SK-N-SH (cell line): Measurements from ENCODE around the gene C12orf75. TPM values are rescaled to one million over a fixed set of nuclear protein-coding genes. Genes with fewer than 3 reads are reported as not detected.

Source experiments
- CTCF ChIA-PET: fragments of 300-600, 350-600 bp; formaldehyde crosslinking; extraction: SDS; loops from one replicate; lab custom pipeline; 2021; lab: Yijun Ruan, JAX
- POLR2A ChIA-PET: fragments of 350-600 bp; sonication (Branson Sonifier 250); formaldehyde crosslinking; extraction: SDS; loops from one replicate; lab custom pipeline; 2020; ENCODE audit warnings: antibody characterized with exemption, inconsistent platforms; lab: Yijun Ruan, JAX
- DNase-seq: peaks from one replicate; pipeline ENCODE4 v3.0.0; 2012
- H2AFZ ChIP-seq: fragments of 200-600 bp; sonication (generic); 2 replicates; pipeline ENCODE4 v1.8.1; 2016; ENCODE audit warnings: antibody characterized with exemption, mild to moderate bottlenecking, low read depth
- H3F3A ChIP-seq: fragments of 200-600 bp; sonication (generic); replicated peaks from 2 replicates; pipeline ENCODE3; 2016; ENCODE audit warnings: antibody characterized with exemption, mild to moderate bottlenecking; ENCODE audit not compliant: insufficient read depth
- H3K27ac ChIP-seq, 2 experiments: fragments of 200-500 bp in 1 of 2; fragments of 200-600 bp in 1 of 2; sonication (Bioruptor generic) in 1 of 2; sonication (generic), shearing (Covaris generic) in 1 of 2; 2 replicates each; pipeline versions ENCODE4 v1.5.1 to v1.6.1; 2014 to 2016; ENCODE audit warnings: low read depth in 2 of 2, inconsistent platforms in 1 of 2, low read length in 1 of 2, mild to moderate bottlenecking in 1 of 2, mixed read lengths in 1 of 2
- H3K27me3 ChIP-seq: fragments of 200-600 bp; sonication (generic), shearing (Covaris generic); 2 replicates; pipeline ENCODE4 v1.6.1; 2016; ENCODE audit warnings: mixed run types; ENCODE audit not compliant: insufficient read depth
- H3K36me3 ChIP-seq, 2 experiments: fragments of 200-500 bp in 1 of 2; fragments of 200-600 bp in 1 of 2; sonication (Bioruptor generic) in 1 of 2; sonication (generic) in 1 of 2; replicated peaks in 1 of 2; 2 replicates each; pipeline versions ENCODE3 to v1.5.1; 2014 to 2016; ENCODE audit warnings: low read length in 1 of 2, mild to moderate bottlenecking in 1 of 2; ENCODE audit not compliant: insufficient read depth in 2 of 2, control insufficient read depth in 1 of 2
- H3K4me1 ChIP-seq, 2 experiments: fragments of 200-500 bp in 1 of 2; fragments of 200-600 bp in 1 of 2; sonication (Bioruptor generic) in 1 of 2; sonication (generic), shearing (Covaris generic) in 1 of 2; 2 replicates each; pipeline versions ENCODE4 v1.5.1 to v1.6.1; 2014 to 2016; ENCODE audit warnings: low read depth in 1 of 2, low read length in 1 of 2, mixed run types in 1 of 2; ENCODE audit not compliant: insufficient read depth in 2 of 2, control insufficient read depth in 1 of 2
- H3K4me2 ChIP-seq: fragments of 200-600 bp; sonication (generic), shearing (Covaris generic); 2 replicates; pipeline ENCODE4 v1.6.1; 2017; ENCODE audit warnings: mixed run types
- H3K4me3 ChIP-seq, 2 experiments: fragments of 200-500 bp in 1 of 2; fragments of 200-600 bp in 1 of 2; sonication (Bioruptor generic) in 1 of 2; sonication (generic), shearing (Covaris generic) in 1 of 2; 2 replicates each; pipeline versions ENCODE4 v1.5.1 to v1.8.1; 2014 to 2016; ENCODE audit warnings: low read depth in 2 of 2, inconsistent platforms in 1 of 2, low read length in 1 of 2, mild to moderate bottlenecking in 1 of 2, mixed read lengths in 1 of 2, moderate library complexity in 1 of 2
- H3K79me2 ChIP-seq: fragments of 200-600 bp; sonication (generic); 2 replicates; pipeline ENCODE4 v1.8.1; 2017; ENCODE audit warnings: mild to moderate bottlenecking; ENCODE audit not compliant: insufficient read depth
- H3K9ac ChIP-seq: fragments of 200-600 bp; sonication (generic); 2 replicates; pipeline ENCODE4 v1.6.1; 2017; ENCODE audit warnings: mixed run types
- H3K9me2 ChIP-seq: fragments of 200-600 bp; sonication (generic); 2 replicates; pipeline ENCODE4 v1.6.1; 2017; ENCODE audit warnings: mixed run types
- H3K9me3 ChIP-seq: fragments of 200-600 bp; sonication (generic); 2 replicates; pipeline ENCODE4 v1.6.1; 2017; ENCODE audit warnings: mixed run types, mild to moderate bottlenecking, moderate library complexity
- H4K20me1 ChIP-seq: fragments of 200-600 bp; sonication (generic); 2 replicates; pipeline ENCODE4 v1.6.1; 2017; ENCODE audit warnings: mild to moderate bottlenecking, mixed run types; ENCODE audit not compliant: insufficient read depth
- CTCF ChIP-seq: fragments of 200-600 bp; sonication (generic); IDR thresholded peaks from 2 replicates; pipeline ENCODE4 v1.6.1; 2017; ENCODE audit warnings: antibody characterized with exemption, mild to moderate bottlenecking, moderate library complexity
- EP300 ChIP-seq, 2 experiments: IDR thresholded peaks; 2 replicates each; pipeline versions ENCODE4 v1.4.0 to v1.6.1; 2012; ENCODE audit warnings: borderline replicate concordance in 1 of 2, low read depth in 1 of 2, low read length in 1 of 2
- FOSL2 ChIP-seq: IDR thresholded peaks from 2 replicates; pipeline ENCODE4 v1.4.0; 2012; ENCODE audit warnings: low read depth, mild to moderate bottlenecking, moderate library complexity, borderline replicate concordance
- FOXJ3 ChIP-seq: sonication (generic); formaldehyde crosslinking; IDR thresholded peaks from 2 replicates; pipeline ENCODE4 v1.5.1; 2020; ENCODE audit warnings: mild to moderate bottlenecking, missing genetic modification reagents
- FOXM1 ChIP-seq: IDR thresholded peaks from 2 replicates; pipeline ENCODE4 v1.4.0; 2012; ENCODE audit warnings: low read depth, mild to moderate bottlenecking
- GABPA ChIP-seq: IDR thresholded peaks from 2 replicates; pipeline ENCODE4 v1.4.0; 2012; ENCODE audit warnings: low read depth, mild to moderate bottlenecking
- GATA2 ChIP-seq: sonication (generic); formaldehyde crosslinking; IDR thresholded peaks from 2 replicates; pipeline ENCODE4 v1.5.0; 2020; ENCODE audit warnings: mild to moderate bottlenecking, missing genetic modification reagents
- JUND ChIP-seq: IDR thresholded peaks from 2 replicates; pipeline ENCODE4 v1.4.0; 2012
- MXI1 ChIP-seq: IDR thresholded peaks from 2 replicates; pipeline ENCODE4 v1.6.1; 2012; ENCODE audit warnings: mild to moderate bottlenecking, low read depth, low read length, improper control_type of control experiment
- RAD21 ChIP-seq: IDR thresholded peaks from 2 replicates; pipeline ENCODE4 v1.6.1; 2012; ENCODE audit warnings: mild to moderate bottlenecking, low read length
- RFX5 ChIP-seq: IDR thresholded peaks from 2 replicates; pipeline ENCODE4 v1.6.1; 2012; ENCODE audit warnings: mild to moderate bottlenecking, improper control_type of control experiment, low read length
- RXRA ChIP-seq: IDR thresholded peaks from 2 replicates; pipeline ENCODE4 v1.4.0; 2012; ENCODE audit warnings: low read depth, mild to moderate bottlenecking, borderline replicate concordance
- TAF1 ChIP-seq: IDR thresholded peaks from 2 replicates; pipeline ENCODE4 v1.6.1; 2012; ENCODE audit warnings: low read depth, mild to moderate bottlenecking, low read length, moderate library complexity, borderline replicate concordance
- TCF12 ChIP-seq: IDR thresholded peaks from 2 replicates; pipeline ENCODE4 v1.4.0; 2012
- USF2 ChIP-seq: fragments of 150-350 bp; IDR thresholded peaks from 2 replicates; pipeline ENCODE4 v1.6.1; 2017; ENCODE audit warnings: antibody characterized with exemption, low read length, low read depth, borderline replicate concordance
- YY1 ChIP-seq: IDR thresholded peaks from 2 replicates; pipeline ENCODE4 v1.4.0; 2012; ENCODE audit warnings: low read depth, mild to moderate bottlenecking
- WGBS: methylation state at CpG from one replicate; pipeline ENCODE4 v1.1.6; 2017; ENCODE audit warnings: low lambda C conversion rate; 5-methylcytosine and 5-hydroxymethylcytosine counted together
- polyA plus RNA-seq, 3 experiments: library from polyadenylated mRNA; depleted of rRNA; stranded (reverse); fragments of >200 nt; gene quantifications; 2 replicates each; pipeline ENCODE4 v1.2.3, GENCODE V29; 2012
- TF ChIP-seq, protein P1 (sequence below): IDR thresholded peaks from 2 replicates; pipeline ENCODE4 v1.4.0; 2012; ENCODE audit warnings: low read depth
- TF ChIP-seq, protein P2 (sequence below): IDR thresholded peaks from 2 replicates; pipeline ENCODE4 v1.4.0; 2012; ENCODE audit warnings: low read depth, borderline replicate concordance

Gene C12orf75
- polyA plus RNA-seq, 1 of the 3 experiments (the other 2 are of a cell fraction), result 221 TPM

- TF ChIP-seq GABPA, result no peak
- TF ChIP-seq CTCF, result no peak
- TF ChIP-seq FOXM1, result no peak
- no peak for TF ChIP-seq YY1
- TF ChIP-seq, protein P1, sequence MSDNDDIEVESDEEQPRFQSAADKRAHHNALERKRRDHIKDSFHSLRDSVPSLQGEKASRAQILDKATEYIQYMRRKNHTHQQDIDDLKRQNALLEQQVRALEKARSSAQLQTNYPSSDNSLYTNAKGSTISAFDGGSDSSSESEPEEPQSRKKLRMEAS, result no peak
- no peak for TF ChIP-seq RFX5
- TF ChIP-seq TCF12, result no peak
- no peak for TF ChIP-seq JUND
Observed at GRCh38 chr12:105291531-105291930, 39.0 kb upstream of the C12orf75 start (continued).

DNA sequence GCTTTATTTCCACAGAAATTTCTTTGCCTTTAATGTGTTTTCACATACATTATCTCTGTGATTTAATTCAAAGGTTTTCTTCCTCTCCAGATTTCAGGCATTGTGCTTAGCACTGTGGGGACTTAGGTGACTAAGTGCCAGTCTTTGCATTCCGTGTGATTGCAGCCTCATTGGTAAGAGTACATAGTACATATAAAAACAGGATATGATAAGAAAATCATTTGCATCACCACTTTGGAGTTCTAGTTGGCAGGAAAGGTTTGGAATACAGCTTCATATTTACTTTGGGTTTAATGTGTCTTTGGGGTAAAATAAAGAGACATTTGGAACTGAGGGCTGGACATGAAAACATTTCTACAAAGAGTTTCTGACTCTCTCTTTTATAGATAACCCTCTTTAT, 37.8 kb upstream of the C12orf75 start:
- Histone ChIP-seq H3K4me2 (no peak overlapping the region), H3K36me3 (no peaks in the 10 kb centered on the region), H3K9me2 (no peaks in the 10 kb centered on the region), H3K27ac (no peak overlapping the region), H3K4me3 (no peak overlapping the region), H3K27me3 (no peaks in the 10 kb centered on the region), H3K9me3 (no peaks in the 10 kb centered on the region), H3K79me2 (no peaks in the 10 kb centered on the region), H4K20me1 (no peaks in the 10 kb centered on the region), H2AFZ (peak overlapping the region; percentile 53; the same call in 1 of the 2 replicates), H3K9ac (no peak overlapping the region), H3K4me1 (no peaks in the 10 kb centered on the region; a peak in 1 of 4 replicates), H3F3A (no peaks in the 10 kb centered on the region)
- CTCF ChIA-PET, result interaction anchor here (1.0 kb wide), 1 partner anchor 91 kb away, joined by 3 read pairs; no protein-coding TSS in a partner anchor
- POLR2A ChIA-PET, result no interaction called here
- 72% methylated on average over 1 of the region's 1 CpG for WGBS
- DNase-seq, result no peak
- TF ChIP-seq YY1 (no peak), GATA2 (no peak), MXI1 (no peak), FOXJ3 (CRISPR knock-in tag) (no peak), RAD21 (no peak), FOSL2 (no peak), USF2 (no peak), CTCF (no peak), EP300 (IDR thresholded peaks at IDR 0.05; ENCODE audit: borderline replicate concordance in 1 of 2, low read depth in 1 of 2, low read length in 1 of 2) (no peak), TCF12 (no peak), TAF1 (no peak), RXRA (no peak)
- TF ChIP-seq, protein P2, sequence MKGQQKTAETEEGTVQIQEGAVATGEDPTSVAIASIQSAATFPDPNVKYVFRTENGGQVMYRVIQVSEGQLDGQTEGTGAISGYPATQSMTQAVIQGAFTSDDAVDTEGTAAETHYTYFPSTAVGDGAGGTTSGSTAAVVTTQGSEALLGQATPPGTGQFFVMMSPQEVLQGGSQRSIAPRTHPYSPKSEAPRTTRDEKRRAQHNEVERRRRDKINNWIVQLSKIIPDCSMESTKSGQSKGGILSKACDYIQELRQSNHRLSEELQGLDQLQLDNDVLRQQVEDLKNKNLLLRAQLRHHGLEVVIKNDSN, result no peak
